Cardiac fibroblast (primary cell): Measurements from ENCODE around the gene RAB26.

ENCODE experiments used
- DNase-seq, 2 donors: peaks; one replicate each; pipeline versions ENCODE4 v3.0.0 to v3.0.0-alpha.2; 2010; ENCODE audit warnings: low read depth in 2 of 2
- H3K4me3 ChIP-seq, 2 donors: replicated peaks in 1 of 2; 1 replicate in 1 of 2; 2 replicates in 1 of 2; pipeline ENCODE4 v1.5.1; 2011; ENCODE audit warnings: low read depth in 2 of 2, low read length in 2 of 2, mild to moderate bottlenecking in 2 of 2, moderate library complexity in 1 of 2
- CTCF ChIP-seq: IDR thresholded peaks from one replicate; pipeline ENCODE4 v1.5.1; 2011; ENCODE audit warnings: low read depth, mild to moderate bottlenecking, low read length, inconsistent platforms

Gene RAB26

GRCh38 chr16:2179107-2179501 lies 30.7 kb downstream of the RAB26 start:
- TF ChIP-seq CTCF = no peak
- DNase-seq = no peak
- no peak overlapping the region for H3K4me3 ChIP-seq

GRCh38 chr16:2179576-2179975 lies 31.2 kb downstream of the RAB26 start:
- no peak for DNase-seq
- no peak overlapping the region for H3K4me3 ChIP-seq
- TF ChIP-seq CTCF = no peak

GRCh38 chr16:2180461-2180860 lies 32.0 kb downstream of the RAB26 start:
- TF ChIP-seq CTCF = no peak
- H3K4me3 ChIP-seq = no peak overlapping the region

GRCh38 chr16:2180962-2181923 lies 32.8 kb downstream of the RAB26 start:
- DNase-seq = no peak
- TF ChIP-seq CTCF = no peak
- H3K4me3 ChIP-seq = no peak overlapping the region

More at GRCh38 chr16:2180461-2180860, 32.0 kb downstream of the RAB26 start:
- no peak for DNase-seq

- TF ChIP-seq CTCF = no peak
These were observed 33.5 kb downstream of the RAB26 start for GRCh38 chr16:2181952-2182351.

GRCh38 chr16:2183671-2184070 lies 35.2 kb downstream of the RAB26 start:
- no peak for TF ChIP-seq CTCF
- H3K4me3 ChIP-seq = no peak overlapping the region
- DNase-seq = no peak

More at GRCh38 chr16:2181952-2182351, 33.5 kb downstream of the RAB26 start:
- DNase-seq = no peak
- no peak overlapping the region for H3K4me3 ChIP-seq
